Mesothelial cell of epicardium (in vitro differentiated cells): ENCODE data around the gene INTS6. TPM values are rescaled to one million over a fixed set of nuclear protein-coding genes. Genes with fewer than 3 reads are reported as not detected.

Source experiments
- DNase-seq, 2 experiments: peaks; one replicate each; pipeline ENCODE4 v3.0.0; 2021; ENCODE audit warnings: low spot score in 2 of 2; ENCODE audit not compliant: unreplicated experiment in 2 of 2
- H3K27ac Mint-ChIP-seq: 2 replicates; pipeline ENCODE4 v1.8.0; 2021; ENCODE audit warnings: mixed read lengths
- H3K27me3 Mint-ChIP-seq: 2 replicates; pipeline ENCODE4 v1.8.0; 2021; ENCODE audit warnings: low read depth, mixed read lengths
- H3K36me3 Mint-ChIP-seq: 2 replicates; pipeline ENCODE4 v1.8.0; 2021; ENCODE audit warnings: mixed read lengths
- H3K4me1 Mint-ChIP-seq: 2 replicates; pipeline ENCODE4 v1.8.0; 2021; ENCODE audit warnings: mixed read lengths
- H3K4me3 Mint-ChIP-seq: 2 replicates; pipeline ENCODE4 v1.8.0; 2021; ENCODE audit warnings: mild to moderate bottlenecking, moderate library complexity, mixed read lengths
- H3K9me3 Mint-ChIP-seq: 2 replicates; pipeline ENCODE4 v1.8.0; 2021; ENCODE audit warnings: mixed read lengths
- CTCF ChIP-seq: fragments of 200-600 bp; sonication (generic); IDR thresholded peaks from one replicate; pipeline ENCODE4 v1.5.0; 2021; ENCODE audit warnings: antibody characterized with exemption; ENCODE audit not compliant: unreplicated experiment
- total RNA-seq: library from RNA; stranded (reverse); gene quantifications from 3 replicates; pipeline ENCODE4 v1.2.1, GENCODE V29; 2021

The INTS6 gene
- total RNA-seq, 1 donor from 2014 or later = 38.1 TPM

GRCh38 chr13:51444922-51445321, 7.9 kb downstream of the INTS6 start:
- Mint-ChIP-seq H3K4me1 (peaks cover 2% of the 10 kb centered on the region), H3K36me3 (peaks cover 3% of the 10 kb centered on the region), H3K27ac (no peak overlapping the region), H3K9me3 (no peaks in the 10 kb centered on the region), H3K27me3 (no peaks in the 10 kb centered on the region), H3K4me3 (no peak overlapping the region)
- DNase-seq = no peak
- TF ChIP-seq CTCF = no peak

- Mint-ChIP-seq H3K36me3 (no peaks in the 10 kb centered on the region), H3K27ac (no peak overlapping the region), H3K4me3 (no peak overlapping the region), H3K9me3 (no peaks in the 10 kb centered on the region), H3K27me3 (no peaks in the 10 kb centered on the region), H3K4me1 (peaks cover 2% of the 10 kb centered on the region)
- no peak for DNase-seq
- TF ChIP-seq CTCF = no peak
These were observed 12.5 kb downstream of the INTS6 start for GRCh38 chr13:51440381-51440780.

- Mint-ChIP-seq H3K4me3 (no peak overlapping the region), H3K9me3 (no peaks in the 10 kb centered on the region), H3K27me3 (no peaks in the 10 kb centered on the region), H3K36me3 (no peaks in the 10 kb centered on the region), H3K27ac (no peak overlapping the region), H3K4me1 (peaks cover 2% of the 10 kb centered on the region)
- no peak for TF ChIP-seq CTCF
- DNase-seq = no peak
These were observed 15.2 kb downstream of the INTS6 start for GRCh38 chr13:51437550-51438127.

GRCh38 chr13:51435002-51435578, 17.7 kb downstream of the INTS6 start:
- H3K4me1 Mint-ChIP-seq = peaks cover 2% of the 10 kb centered on the region
- no peak overlapping the region for H3K27ac Mint-ChIP-seq
- no peaks in the 10 kb centered on the region for H3K9me3 Mint-ChIP-seq
- DNase-seq = no peak
- no peak overlapping the region for H3K4me3 Mint-ChIP-seq
- no peaks in the 10 kb centered on the region for H3K27me3 Mint-ChIP-seq
- H3K36me3 Mint-ChIP-seq = peaks cover 4% of the 10 kb centered on the region
- peak; percentile 63 for TF ChIP-seq CTCF

- Mint-ChIP-seq H3K4me3 (no peak overlapping the region), H3K4me1 (peaks cover 5% of the 10 kb centered on the region), H3K36me3 (peaks cover 16% of the 10 kb centered on the region), H3K27ac (no peak overlapping the region), H3K27me3 (no peaks in the 10 kb centered on the region), H3K9me3 (no peaks in the 10 kb centered on the region)
- DNase-seq = no peak
- TF ChIP-seq CTCF = no peak
These were observed 20.3 kb downstream of the INTS6 start for GRCh38 chr13:51432576-51432975.
